Measurements from ENCODE around the gene IMPDH1. TPM values are rescaled to one million over a fixed set of nuclear protein-coding genes. Genes with fewer than 3 reads are reported as not detected.

The IMPDH1 gene
- total and polyA plus RNA-seq, 9 of the 15 experiments (the other 6 are each of a cell fraction or from before 2014, with no cell fraction given) = 0.80 to 118 (median 64.3) TPM

DNA sequence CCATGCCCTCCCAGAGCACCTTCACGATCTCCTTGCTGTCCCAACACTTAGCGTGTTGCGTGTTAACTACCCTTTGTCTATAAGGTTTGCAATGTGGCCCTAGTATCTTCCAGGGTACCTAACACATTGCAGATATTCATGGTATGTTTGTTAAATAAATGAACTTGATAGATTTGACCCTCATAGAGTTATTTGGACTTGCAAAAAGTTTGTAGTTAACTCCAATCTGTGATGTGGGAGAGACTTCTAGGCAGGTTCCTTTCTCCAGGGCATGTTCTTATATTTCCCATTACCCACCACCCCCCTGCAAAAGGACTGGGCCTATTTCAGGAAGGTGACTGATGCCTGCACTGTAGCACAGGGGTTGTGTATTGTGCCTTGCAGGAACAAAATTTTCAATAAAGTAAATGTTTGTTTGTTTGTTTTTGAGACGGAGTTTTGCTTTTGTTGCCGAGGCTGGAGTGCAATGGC, 46.5 kb upstream of the IMPDH1 start (continued):
- TF ChIP-seq ZBTB40 (IDR thresholded peaks at IDR 0.05) = 0 out of 2 replicates have a peak, but pooled peaks have one; percentile 12
- no peak for TF ChIP-seq ZBTB40 (CRISPR knock-in tag; IDR thresholded peaks at IDR 0.05)
- TF ChIP-seq, protein P1, sequence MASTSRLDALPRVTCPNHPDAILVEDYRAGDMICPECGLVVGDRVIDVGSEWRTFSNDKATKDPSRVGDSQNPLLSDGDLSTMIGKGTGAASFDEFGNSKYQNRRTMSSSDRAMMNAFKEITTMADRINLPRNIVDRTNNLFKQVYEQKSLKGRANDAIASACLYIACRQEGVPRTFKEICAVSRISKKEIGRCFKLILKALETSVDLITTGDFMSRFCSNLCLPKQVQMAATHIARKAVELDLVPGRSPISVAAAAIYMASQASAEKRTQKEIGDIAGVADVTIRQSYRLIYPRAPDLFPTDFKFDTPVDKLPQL (IDR thresholded peaks at IDR 0.05; ENCODE audit: extremely low read depth, insufficient read length) = no peak
- TF ChIP-seq SIN3B (IDR thresholded peaks at IDR 0.05; ENCODE audit: low read depth) = no peak
- no peak for TF ChIP-seq EWSR1 (IDR thresholded peaks at IDR 0.05; ENCODE audit: borderline replicate concordance, low read depth, partially characterized antibody)
- TF ChIP-seq TFAM (CRISPR knock-in tag; conservative IDR thresholded peaks at IDR 0.05) = no peak
- TF ChIP-seq ZNF507 (tag; conservative IDR thresholded peaks at IDR 0.05) = no peak
- no peak for TF ChIP-seq RHOXF2B (CRISPR knock-in tag; conservative IDR thresholded peaks at IDR 0.05)
- TF ChIP-seq, protein P2, sequence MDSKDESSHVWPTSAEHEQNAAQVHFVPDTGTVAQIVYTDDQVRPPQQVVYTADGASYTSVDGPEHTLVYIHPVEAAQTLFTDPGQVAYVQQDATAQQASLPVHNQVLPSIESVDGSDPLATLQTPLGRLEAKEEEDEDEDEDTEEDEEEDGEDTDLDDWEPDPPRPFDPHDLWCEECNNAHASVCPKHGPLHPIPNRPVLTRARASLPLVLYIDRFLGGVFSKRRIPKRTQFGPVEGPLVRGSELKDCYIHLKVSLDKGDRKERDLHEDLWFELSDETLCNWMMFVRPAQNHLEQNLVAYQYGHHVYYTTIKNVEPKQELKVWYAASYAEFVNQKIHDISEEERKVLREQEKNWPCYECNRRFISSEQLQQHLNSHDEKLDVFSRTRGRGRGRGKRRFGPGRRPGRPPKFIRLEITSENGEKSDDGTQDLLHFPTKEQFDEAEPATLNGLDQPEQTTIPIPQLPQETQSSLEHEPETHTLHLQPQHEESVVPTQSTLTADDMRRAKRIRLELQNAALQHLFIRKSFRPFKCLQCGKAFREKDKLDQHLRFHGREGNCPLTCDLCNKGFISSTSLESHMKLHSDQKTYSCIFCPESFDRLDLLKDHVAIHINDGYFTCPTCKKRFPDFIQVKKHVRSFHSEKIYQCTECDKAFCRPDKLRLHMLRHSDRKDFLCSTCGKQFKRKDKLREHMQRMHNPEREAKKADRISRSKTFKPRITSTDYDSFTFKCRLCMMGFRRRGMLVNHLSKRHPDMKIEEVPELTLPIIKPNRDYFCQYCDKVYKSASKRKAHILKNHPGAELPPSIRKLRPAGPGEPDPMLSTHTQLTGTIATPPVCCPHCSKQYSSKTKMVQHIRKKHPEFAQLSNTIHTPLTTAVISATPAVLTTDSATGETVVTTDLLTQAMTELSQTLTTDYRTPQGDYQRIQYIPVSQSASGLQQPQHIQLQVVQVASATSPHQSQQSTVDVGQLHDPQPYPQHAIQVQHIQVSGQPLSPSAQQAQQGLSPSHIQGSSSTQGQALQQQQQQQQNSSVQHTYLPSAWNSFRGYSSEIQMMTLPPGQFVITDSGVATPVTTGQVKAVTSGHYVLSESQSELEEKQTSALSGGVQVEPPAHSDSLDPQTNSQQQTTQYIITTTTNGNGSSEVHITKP (IDR thresholded peaks at IDR 0.05; ENCODE audit: partially characterized antibody) = peak; percentile 32
- no peak for TF ChIP-seq NCOR1 (IDR thresholded peaks at IDR 0.05)
- TF ChIP-seq, protein P3, sequence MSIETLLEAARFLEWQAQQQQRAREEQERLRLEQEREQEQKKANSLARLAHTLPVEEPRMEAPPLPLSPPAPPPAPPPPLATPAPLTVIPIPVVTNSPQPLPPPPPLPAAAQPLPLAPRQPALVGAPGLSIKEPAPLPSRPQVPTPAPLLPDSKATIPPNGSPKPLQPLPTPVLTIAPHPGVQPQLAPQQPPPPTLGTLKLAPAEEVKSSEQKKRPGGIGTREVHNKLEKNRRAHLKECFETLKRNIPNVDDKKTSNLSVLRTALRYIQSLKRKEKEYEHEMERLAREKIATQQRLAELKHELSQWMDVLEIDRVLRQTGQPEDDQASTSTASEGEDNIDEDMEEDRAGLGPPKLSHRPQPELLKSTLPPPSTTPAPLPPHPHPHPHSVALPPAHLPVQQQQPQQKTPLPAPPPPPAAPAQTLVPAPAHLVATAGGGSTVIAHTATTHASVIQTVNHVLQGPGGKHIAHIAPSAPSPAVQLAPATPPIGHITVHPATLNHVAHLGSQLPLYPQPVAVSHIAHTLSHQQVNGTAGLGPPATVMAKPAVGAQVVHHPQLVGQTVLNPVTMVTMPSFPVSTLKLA (conservative IDR thresholded peaks at IDR 0.05) = no peak
- peak; percentile 12 for TF ChIP-seq CHD1 (IDR thresholded peaks at IDR 0.05; ENCODE audit: low read length)
- TF ChIP-seq FOXM1 (IDR thresholded peaks at IDR 0.05; ENCODE audit: low read depth) = no peak
- no peak for TF ChIP-seq FOXM1 (CRISPR knock-in tag; IDR thresholded peaks at IDR 0.05; ENCODE audit: low read depth)
